Measurements from ENCODE around the gene TBC1D4.
"Not testable (repeated sequence)": the region's sequence is repeated elsewhere in the genome, so short reads cannot be mapped to it uniquely, and the experiment has no call there.

Gene TBC1D4

GRCh38 chr13:75316427-75316826 lies 165.5 kb downstream of the TBC1D4 start:
- no peak for DNase-seq

DNA sequence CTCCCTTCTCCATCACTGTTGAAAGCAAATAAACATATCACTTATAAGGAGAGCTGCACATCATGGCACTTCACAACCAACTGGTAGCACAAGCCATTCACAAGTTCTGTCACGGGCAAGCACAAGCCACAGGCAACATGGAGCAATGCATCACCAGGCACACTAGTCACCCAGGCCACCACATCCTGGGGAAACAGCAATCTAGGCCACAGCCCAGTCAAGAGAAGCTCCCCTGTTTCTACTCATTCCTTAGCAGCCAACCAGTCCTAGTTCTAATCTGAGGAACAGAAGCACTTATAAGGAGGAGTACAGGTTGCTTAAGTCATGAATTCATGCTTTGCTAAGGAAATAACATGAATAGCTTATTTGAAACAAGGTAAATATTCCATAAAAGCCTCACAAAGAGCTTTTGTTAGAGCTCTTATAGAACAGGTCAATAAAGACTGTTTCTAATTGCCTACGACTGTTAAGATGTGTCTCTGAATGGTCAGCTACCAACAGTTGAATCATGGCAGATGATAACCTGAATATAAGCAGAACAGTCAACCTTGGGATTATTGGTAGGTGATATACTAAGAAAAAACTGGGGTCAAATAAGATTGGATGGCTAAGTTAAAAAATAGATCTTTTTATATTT lies 169.0 kb downstream of the TBC1D4 start:
- peak; percentile 33 for DNase-seq

DNA sequence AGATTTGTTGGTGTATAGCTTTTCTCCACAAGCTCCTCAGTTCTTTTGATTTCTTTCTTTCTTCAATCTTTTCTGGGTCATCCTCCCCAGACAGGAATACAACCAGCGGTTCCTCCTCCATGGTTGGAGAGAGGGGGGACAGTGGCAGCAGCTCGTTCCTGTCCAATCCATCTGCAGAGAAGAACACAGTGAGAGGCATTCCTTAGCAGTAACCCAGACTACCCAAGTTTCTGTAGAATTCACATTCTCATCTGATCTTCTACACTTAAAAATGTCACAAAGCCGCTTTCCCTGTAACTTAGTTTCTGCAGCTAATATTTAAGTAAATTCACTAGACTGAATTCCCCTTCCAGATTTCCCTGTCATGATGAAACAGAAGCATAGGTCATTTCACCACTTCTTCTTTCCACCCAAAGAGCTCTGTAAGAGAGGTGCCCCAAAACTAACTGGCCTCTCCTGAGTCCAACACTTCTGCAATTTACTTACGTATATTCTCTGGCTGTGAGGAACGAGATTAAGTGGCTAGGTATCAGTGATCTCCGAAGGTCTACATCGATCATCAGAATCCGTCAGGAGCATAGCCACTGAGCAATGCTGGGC lies 171.9 kb downstream of the TBC1D4 start:
- DNase-seq, result no peak

GRCh38 chr13:75308222-75308621 lies 173.7 kb downstream of the TBC1D4 start:
- DNase-seq, result peak; percentile 8

GRCh38 chr13:75307370-75307949 lies 174.5 kb downstream of the TBC1D4 start:
- DNase-seq, result no peak

- DNase-seq, result not testable (repeated sequence)
Measured at GRCh38 chr13:75306967-75307366, 175.0 kb downstream of the TBC1D4 start.

DNA sequence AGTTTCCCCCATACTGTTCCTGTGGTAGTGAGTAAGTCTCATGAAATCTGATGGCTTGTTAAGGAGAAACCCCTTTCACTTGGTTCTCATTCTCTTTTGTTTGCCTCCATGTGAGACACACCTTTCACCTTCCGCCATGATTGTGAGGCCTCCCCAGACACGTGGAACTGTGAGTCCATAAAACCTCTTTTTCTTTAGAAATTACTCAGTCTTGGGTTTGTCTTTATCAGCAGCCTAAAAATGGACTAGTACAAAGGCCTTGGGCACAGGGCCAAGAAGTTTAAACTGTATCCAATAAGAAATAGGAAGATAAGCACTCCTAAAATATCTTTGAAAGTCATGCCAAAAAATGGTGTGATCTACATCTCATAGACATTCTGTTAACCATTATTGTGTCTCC lies 176.9 kb downstream of the TBC1D4 start:
- DNase-seq, result no peak

GRCh38 chr13:75303263-75303662 lies 178.7 kb downstream of the TBC1D4 start:
- no peak for DNase-seq

DNA sequence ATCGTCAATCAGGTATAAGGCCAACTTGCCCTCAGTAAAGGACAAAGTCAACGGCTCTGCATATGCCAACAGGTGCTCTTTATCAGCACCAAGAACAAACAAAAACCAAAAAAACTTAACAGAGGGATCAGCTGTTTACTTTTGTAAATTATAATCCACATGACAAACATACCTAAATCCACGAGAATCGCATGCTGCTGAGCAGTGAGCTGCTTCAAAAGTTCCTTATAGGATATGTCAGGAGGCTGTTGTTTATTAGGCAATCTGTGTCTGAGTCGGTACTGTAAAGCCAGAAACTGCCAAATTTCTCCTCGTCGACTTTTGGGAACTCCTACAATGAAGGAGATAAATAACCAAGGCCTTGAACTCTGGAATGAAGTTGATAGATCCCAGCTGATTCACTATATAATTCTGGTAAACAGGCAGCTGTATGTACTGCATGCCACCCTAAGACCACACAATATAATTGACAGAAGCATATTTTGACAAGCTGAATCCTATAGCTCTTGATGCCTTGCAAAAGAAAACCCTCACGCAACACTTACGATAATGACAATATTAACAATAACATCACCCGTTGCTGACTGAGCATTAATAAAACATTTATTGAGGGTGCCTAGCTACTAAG lies 179.8 kb downstream of the TBC1D4 start:
- no peak for DNase-seq

GRCh38 chr13:75299913-75300862 lies 181.8 kb downstream of the TBC1D4 start:
- DNase-seq, result no peak

GRCh38 chr13:75299246-75299645 lies 182.7 kb downstream of the TBC1D4 start:
- DNase-seq, result no peak

DNA sequence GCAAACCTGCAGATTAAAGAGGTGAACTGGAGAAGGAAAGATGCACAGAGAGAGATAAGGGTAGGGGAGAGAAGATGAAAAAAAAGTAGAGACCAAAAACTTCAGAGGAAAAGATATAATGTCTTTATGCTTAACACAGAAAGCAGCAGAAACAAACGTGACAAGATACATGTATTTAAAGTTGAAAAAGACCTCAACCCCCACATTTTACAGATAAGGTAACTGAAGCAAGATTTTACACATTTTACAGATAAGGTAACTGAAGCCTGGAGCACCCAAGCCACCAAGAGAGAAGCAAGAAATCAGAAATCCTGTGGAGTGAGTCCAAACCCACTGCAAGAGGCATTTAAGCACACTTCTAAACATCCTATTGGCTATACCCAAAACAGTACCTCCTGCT lies 185.3 kb downstream of the TBC1D4 start:
- DNase-seq, result no peak

- no peak for DNase-seq
Measured at GRCh38 chr13:75295201-75295600, 186.8 kb downstream of the TBC1D4 start.

DNA sequence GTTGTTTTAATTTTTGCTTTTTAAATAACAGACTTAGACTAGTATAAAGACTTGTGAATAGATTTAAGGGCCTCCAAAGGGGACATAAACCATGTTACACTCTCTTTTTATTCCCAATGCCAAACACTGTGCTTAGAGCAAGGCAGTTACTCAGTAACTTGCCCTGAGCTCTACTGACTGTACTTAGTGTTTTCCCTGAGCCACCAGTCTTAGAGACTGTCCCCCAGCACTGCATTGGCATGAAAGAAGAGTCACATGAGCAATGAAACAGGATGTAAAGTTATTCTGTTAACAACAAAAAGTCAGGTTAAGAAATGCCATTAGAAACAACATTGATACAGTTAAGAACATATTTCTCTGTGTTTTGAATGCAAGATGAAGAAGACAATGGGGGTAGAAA lies 187.9 kb downstream of the TBC1D4 start:
- DNase-seq, result no peak

DNA sequence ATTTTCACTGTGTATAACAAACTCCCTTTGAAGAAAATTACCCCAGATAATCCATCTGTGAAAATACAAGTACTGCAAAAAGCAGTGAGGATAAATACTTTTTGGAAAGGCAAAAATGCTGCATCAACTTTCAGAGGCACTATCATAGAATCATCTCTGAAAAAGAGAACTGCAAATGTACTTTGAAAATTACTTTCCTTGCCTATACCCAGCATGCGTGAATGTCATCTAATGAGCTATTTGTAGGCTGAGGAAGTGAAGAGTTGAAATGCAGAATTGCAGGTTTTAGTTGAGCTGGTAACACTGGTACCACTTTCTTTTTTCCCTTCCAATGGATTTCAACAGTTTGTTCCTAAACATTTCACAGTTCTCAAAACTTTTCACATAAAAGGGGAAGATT lies 196.7 kb downstream of the TBC1D4 start:
- DNase-seq, result no peak

- no peak for DNase-seq
Measured at GRCh38 chr13:75279834-75280369, 202.1 kb downstream of the TBC1D4 start.

DNA sequence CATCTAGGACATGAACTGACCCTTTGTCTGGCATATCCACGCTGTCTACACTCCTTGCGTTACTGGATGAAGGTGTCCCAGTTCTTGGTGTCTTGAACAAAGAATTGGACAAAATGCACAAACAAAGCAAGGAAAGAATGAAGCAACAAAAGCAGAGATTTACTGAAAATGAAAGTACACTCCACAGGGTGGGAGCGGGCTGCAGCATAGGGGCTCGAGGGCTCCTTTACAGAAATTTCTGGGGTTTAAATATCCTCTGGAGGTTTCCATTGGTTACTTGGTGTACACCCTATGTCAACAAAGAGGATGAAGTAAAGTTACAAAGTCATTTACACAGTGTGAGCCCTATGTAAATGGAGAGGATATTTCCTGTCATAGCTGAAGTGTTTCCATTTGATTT lies 208.3 kb downstream of the TBC1D4 start:
- DNase-seq, result not testable (repeated sequence)

GRCh38 chr13:75271846-75272245 lies 210.1 kb downstream of the TBC1D4 start:
- DNase-seq, result no peak

- not testable (repeated sequence) for DNase-seq
Measured at GRCh38 chr13:75268481-75268880, 213.5 kb downstream of the TBC1D4 start.

GRCh38 chr13:75264611-75265010 lies 217.4 kb downstream of the TBC1D4 start:
- no peak for DNase-seq

DNA sequence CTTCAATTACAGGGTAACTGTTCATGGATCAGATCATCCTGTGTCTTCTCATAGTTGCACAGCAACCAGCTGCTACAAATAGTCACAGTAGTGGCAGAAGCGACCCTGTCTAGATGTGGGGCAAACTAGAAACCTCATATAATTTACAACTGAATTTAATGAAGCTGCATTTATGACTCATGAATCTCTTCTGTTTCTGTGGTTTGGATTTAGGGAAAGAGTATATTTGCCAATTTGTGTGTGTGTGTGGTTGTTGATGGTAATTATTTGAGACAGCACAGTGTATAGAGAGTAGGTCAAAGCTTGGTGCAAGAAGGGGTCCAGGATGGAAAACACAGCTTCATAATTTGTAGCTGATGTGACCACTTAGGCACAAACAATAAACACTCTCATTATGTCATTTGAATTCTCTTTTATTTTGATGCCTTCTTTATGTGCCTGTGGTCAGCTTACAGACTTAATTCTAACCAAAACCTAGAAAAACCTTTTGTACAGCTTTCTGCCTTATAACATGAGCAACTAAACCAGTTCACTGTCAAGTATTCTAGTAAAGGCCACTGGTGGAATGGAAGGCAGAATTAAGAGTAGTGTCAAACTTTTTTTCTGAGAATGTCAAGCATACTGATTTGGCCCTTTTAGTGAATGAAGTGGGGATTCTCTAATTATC lies 218.1 kb downstream of the TBC1D4 start:
- DNase-seq, result no peak

DNA sequence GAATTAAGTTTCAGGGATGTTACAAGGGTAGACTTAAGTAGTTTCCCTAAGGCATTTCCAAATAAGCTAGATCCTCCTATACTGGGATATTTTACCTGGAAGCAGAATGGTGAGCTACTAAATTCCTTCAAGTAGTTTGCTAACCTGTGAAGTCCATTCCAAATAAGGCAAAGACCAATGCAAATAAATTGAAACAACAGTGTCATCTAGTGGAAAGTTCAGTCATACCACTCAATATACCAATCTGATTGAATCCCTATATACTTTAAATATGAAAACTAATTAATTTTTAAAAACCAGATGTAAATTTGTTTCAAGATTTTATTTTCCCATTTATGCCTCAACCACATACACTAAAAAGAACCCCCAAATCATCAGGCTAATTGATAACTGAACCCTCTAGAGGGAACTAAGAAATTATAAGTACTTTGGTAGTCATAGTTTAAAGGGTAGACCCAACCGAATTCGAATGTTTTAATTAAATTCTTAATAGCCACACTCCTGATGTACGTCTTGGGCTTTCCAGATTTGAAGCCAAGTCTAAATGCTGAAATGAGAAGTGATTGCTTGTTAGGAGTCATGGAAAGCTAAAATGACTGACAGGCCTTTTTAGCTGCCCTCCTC lies 223.7 kb downstream of the TBC1D4 start:
- DNase-seq, result no peak

All from stimulated activated naive CD4-positive, alpha-beta T cell treated with Interleukin-2 at 50 U/mL for 16 hours (primary cell).